Kidney capillary endothelial cell (primary cell): ENCODE results near the gene IGF2.
A peak's percentile ranks its signal among the peaks of the same experiment; 100 is the strongest.

Experiments
- DNase-seq: peaks from one replicate; pipeline ENCODE4 v3.0.0-alpha.2; 2018; ENCODE audit warnings: low spot score

Gene IGF2

DNA sequence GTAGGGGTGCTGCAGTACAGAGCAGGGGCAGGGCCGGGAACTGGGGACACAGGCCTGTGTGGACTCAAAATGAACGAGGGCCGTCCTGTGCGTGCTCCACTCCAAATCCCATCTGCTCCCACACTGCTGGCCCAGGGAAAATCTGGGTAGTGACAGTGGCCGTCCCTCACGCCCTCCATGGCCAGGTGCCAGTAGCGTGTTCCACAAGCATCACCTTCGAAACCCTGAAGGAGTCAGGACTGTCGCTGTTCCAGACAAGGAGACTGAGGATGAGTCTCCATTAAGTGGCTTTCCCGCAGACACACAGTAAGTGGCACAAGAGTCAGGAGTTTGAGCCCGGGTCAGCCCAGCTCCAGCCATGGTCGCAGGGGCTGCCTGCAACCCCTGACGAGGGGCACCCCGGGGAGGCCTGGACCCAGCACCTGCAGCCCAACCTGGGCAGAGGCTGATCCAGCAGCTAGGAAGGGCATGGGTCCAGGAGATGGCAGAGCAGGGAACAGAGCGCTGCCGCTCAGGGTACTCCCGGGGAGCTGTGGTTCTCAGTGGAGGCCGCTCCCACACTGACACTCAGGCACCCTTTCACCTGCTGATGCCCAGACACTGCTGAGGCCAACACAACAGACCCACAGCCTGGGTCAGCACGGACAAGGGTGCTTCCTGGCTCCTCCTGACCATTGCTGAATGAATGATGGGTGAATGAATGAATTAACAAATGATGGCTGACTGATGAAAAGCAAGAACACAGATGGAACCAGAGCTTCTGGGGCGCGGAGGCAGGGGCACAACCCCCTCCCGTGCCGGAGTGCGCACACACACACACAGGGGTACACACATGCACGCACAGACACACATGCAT is 35.3 kb downstream of the IGF2 start:
- DNase-seq = no peak

DNA sequence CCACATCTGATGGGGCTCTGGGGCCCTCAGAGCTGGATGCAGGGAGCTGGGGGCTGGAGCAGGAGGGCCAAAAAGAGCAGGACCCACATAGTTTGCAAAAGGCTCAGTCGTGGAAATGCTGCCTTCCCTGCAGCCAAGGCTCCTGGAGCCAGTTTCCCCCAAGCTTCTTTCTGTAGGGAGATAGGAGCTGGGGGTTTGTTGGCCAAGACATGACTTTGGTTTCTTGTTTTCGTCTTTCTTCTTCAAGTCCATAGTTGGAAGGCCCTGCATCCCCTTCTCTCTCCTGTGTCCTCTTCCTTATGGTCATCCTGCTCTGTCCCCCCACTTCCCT is 36.3 kb downstream of the IGF2 start:
- DNase-seq = no peak

DNA sequence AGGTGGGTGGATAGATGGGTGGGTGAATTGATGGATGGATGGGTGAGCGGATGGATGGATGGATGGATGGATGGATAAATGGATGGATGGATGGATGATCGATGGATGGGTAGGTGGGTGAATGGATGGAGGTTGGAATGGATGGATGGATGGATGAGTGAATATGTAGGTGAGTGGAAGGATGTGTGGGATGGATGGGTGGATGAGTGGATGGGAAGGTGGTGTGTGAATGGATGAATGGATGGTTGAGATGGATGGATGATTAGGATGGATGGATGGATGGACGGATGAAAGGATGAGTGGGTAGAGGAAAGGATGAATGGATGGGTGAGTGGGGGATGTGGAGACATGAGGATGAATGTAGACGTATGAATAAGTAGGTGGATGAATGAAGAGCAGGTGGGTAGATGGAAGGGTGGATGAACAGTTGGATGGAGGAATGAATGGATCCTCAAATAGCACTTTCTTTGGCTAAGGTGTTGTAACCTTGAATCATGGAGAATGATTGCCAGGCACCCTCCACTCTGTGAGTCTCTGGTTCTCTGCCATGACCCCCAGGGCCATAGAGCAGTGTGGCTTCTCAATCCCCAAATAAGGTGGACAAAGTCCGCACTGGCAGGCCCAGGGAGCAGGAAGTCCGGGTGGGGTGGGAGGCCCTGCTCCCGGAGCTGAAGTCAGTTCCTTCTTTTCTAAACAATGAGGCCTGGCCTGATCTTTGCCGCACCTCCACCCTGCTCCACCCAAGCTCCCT is 36.9 kb downstream of the IGF2 start:
- DNase-seq = no peak

DNA sequence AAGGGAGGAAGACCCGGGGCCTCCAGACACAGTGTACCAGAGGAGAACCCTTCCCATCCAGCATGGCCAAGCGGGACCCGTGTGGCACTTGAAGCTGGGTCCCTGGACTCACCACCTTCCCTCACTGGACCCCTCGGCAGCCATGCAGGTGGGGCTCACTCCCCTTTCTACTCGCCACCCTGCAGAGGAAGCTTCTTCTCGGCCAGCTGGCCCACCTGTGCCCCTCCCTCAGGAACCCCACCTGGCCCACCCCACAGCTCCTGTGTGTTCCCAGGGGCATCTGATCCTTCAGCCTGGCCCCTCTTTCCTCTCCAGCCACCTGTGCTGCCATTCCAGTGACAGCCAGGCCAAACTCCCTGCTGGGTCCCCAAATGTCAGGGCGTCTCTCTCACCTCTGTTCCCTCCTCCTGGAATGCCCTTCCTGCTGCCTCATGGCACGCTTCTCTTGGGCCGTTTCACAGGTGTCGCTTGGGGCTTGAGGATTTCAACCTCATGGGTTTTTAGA is 38.0 kb downstream of the IGF2 start:
- no peak for DNase-seq

DNA sequence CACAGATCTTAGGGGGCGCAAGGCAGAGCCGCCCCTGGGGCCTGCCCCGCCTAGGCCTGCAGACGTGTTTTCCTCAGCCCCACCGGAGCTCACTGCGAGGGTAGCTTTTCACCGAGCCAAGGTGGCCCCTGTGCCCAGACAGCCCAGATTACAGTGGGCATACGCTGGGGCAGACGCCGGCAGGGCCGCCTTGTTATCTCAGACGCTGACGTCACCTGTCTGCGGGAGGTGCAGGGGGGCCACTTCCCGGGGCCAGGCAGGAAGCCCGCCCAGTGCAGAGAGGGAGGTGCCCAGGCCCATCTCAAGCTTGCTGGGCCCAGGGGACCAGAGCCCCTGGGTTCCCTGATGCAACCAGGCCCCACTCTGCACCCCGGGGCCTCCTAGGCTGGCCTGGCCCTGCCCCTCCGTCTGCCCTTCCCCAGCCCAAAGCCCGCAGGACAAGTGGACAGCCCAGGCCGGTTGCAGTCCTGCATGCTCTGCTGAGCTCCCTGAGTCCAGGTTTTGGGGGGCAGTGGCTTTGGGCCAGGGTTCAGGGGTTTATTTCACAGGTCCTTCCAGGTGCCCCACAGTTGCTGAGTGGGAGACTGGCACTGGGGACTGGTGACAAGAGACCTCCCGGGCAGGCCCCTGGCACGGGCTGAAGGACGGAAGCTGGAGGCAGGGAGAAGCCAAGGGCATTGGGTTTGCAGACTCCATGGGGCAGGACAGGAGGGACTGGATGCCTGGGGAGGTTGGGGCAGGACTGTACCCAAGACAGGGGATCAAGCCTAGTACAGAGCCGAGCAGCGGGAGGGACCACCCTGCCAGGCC is 38.6 kb downstream of the IGF2 start:
- DNase-seq = no peak

DNA sequence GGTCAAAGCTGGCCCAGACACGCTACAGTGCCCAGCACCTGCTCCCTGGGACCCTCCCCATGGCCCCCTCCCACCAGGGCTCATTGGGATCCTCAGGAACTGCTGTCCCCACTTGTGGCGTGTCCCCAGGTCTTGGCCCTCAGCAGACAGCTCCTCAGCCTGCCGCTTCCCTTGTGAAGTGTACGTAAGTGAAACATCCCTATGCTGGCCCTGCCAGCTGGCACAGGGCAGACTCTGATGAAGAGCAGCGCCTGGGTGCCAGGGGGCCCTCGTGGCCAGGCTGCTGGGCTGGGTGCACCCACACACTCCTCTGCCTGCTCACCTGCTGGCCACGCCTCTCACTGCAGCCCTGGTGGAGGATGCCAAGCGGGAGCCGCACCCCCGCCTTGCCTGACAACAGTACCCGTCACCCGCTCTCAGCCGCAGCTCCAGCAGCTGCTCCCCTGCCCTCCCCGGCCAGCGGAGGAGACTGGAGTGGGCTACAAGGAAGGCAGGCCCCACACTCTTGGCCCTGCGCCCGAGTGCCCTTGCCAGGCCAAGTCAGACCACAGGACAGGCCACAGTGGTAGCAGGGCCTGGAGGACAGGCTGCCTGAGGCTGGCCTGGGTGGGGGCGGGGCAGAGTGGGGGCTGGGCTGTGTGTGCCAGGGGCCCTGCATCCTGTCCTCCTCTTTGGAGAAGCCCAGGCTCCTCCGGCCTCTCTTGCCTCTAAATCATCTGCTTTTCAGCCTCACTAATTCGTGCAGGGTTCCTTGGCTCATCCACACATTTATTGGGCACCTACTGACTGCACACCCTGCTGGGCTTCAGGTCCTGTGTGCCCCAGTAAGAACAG is 39.5 kb downstream of the IGF2 start:
- DNase-seq = no peak

DNA sequence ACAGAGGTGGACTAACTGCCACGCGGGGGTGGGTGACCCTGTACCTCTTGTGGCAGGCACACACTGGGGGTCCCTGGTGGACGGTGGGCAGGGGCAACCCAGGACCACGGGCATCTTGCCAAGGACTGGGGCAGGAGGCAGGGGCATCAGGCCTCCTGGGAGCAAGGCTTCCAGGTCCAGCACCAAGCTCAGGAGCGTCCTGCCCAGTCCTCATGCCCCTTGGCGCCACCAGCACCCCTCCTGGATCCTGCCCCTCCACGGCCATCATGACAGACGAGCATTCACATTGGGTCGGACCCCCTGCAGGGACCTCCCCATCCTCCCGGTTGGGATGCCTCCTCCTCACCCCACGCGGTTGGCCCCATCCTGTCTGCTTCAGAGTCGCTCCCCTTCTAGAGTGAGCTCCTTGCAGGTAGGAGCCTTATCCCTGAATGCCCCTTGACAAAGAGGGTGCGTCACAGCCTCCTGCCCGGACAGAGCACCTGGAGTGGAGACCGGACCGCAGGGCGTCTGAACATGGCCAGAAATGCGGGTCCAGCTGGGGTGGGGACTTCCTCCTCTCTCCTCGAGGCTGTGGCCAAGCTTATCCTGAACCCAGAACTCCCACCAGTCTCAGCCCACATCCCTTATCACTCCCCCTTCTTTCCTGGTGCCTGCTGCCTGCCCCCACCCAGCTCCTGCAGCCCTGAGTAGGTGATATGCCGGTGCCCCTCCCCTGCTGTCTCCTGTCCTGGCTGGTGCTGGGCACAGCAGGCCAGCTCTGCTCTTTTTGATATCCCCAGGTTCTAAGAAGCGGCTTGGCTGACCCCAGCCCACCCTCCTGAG is 40.3 kb downstream of the IGF2 start:
- DNase-seq = no peak

DNA sequence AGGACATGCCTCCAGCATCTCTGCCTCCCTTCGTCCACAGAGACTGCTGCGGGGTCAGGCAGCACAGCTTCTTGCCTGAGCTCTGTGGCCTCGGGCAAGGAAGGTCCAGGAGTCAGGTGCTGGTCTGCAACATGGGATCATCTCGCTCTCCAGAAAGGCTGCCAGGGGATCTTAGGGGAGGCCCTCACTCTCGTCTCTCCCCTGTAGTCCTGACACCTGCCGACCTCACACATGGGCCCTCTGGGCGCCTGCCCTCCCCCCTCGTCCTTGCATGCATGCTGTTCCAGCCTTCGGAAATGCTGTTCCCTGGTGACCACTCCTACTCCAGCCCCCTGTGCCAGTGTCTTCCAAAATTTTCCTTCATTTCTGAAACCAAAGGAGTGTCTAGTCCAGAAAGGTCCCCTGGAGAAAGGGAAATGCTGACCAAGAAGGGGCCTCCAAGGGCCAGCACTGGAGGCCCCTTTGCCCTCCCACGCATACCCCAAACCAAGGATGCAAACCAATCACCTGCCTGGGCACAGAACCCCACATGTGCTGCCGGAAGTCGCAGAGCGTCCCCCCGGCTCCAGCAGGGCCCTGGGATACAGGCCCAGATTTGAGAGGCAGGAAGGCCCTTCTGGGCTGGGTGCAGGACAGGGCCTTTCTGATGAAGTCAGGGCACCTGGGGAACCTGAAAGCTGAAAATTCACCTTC is 41.0 kb downstream of the IGF2 start:
- DNase-seq = no peak

DNA sequence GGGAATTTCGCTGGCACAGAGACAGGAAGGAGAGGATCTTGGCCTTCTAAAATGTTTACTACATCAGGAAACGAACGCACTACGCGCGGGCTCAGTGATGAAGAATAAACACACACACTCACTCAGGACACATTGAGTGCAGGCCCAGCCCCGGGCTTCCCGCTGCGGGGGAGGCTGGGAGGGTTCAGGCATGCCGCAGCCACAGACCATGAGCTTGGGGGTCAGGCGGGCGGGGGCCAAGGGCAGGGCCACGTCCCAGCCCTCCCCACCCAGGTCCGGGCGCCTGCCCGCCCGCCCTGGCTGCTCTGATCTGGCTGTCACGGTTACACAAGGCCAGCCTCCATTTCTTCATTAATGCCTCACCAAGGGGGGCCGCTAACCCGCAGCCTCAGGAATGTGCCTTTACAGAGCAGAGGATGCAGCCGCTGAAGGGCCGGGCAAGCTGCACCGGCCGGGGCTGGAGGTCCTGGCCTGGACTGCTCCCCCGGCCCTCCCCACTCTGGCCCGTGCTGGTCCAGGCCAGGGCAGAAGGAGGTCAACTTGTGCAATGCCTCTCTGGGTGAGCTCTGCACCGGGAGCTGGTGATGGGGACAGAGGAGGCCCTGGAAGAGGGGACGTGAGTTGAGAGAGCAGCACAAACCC is 41.7 kb downstream of the IGF2 start:
- DNase-seq = peak; percentile 34

DNA sequence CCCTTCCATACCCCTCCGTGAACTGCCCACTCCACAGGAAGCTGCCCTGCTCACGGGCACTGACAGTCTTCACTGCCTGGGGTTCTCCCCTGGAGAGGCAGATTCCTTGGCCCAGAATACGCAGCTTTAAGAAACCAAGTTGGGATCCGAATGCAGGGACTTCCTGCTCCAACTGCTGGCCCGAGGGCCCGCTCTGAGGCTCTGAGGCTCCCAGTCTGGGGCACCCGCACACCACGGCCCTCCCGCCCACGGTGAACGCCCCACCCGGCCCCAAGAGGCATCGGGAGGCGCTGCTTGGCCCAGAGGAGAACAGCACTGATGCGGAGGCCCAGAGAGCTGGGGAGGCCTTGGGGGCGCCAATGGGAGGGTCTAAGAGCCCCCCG is 42.3 kb downstream of the IGF2 start:
- no peak for DNase-seq

DNA sequence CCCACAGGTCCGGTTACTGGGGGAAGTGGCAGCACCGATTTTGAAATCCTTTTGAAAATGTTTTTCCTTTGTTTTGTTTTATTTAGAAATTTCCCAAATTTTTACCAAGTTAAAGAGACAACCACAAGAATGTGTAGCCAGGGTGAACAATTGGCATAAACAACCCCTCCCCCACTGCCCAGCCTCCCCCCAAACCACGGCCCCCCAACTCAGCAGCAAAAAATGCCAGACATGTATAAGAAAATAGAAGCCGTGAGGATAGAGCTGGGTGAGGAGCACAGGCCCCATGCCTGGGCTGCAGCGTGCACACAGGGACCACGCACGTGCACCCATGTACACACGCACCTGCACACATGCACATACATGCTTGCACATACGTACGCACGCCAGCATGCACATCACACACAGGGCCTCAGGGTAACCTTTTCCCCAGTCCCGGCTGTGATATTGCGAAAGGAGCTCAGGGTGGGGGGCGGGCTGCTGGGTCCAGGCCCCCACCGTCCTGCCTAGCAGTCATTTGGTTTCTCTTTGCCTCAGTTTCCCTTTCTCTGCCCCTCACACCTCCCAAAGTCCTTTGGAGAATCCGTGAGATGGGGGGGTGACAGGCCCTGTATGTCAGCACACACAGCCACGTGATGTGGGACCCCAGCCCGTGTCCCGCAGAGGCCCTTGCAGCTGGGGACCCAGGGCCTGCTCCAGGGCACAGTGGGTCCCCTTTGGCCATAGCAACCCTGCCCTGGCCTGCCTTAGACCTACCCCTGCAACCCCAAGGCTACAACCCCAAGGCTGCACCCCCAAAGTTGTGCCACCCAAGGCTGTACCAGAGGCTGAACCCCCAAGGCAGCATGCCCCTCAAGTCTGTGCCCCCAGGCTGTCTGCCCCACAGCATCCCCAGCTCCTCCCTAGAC is 42.9 kb downstream of the IGF2 start:
- DNase-seq = no peak

DNA sequence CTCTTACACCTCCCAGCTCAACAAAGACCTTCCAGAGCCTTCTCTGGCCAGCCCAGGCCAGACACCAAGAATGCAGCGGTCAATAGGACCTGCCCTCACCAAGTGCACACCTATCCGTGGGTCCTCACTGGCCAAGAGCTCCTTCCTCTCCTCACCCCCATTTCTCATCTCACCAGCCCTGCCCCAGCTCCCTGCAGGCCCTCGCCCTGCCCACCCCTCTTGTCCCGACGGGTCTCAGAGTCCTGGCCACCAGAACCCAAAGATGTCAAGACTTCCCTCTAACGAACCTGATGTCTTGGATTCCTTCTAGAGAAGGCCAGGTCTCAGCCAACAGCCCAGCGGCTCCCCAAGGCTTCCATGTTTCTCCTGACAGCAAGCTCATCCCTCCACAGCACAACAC is 43.6 kb downstream of the IGF2 start:
- no peak for DNase-seq

DNA sequence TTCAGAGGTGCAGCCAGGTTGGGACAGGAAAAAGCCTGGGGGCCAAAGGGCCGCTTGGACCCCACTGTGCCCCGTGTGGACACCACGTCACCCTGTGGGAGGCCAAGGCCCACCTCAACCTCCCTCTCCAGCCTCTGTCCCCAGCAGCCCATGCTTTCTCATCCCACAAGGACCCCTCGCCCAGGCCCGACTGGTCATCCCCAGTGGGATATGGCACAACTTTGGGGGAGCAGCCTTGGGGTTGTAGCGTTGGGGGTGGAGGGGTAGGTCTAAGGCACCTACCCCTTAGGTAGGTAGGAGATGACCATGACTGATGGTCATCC is 44.0 kb downstream of the IGF2 start:
- no peak for DNase-seq

DNA sequence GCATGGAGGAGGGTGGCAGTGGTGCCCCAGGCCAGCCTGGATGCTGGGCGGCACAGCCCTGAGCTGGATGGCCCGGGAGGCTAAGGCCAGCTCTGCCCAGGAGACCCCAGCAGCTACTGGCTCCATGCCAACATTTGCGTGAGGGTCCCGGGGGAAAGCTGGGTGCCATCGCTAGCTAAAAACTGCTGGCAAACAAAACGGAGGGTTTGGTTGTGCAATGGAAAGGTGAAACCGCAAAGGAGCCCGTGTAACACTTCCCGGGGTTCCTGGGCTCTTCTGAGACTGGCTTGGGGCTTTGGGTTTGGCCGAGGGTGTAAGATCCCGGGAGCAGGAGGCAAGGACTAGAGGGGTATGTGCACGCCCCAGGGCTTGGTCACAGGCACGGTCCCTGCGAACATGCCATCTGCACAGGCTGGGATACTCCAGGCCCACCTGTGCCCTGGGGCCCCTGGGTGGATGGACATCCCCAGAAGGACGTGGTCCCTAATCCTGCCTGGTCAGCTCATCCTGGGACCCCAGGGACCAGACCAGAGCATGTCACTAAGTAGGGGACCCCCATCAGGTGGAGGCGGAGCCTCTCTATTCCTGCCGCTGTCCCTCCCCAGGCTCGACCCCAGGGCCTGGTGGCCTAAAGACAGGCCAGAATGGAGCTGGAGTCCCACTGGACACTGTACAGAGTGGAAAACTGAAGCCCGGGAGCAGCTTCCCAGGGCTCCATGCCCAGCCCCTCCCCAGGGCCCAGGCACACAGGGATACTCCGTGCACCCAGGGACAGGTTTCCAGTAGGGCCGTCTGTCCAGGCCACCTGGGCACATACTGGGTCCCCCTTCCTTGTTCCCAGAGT is 44.6 kb downstream of the IGF2 start:
- no peak for DNase-seq

DNA sequence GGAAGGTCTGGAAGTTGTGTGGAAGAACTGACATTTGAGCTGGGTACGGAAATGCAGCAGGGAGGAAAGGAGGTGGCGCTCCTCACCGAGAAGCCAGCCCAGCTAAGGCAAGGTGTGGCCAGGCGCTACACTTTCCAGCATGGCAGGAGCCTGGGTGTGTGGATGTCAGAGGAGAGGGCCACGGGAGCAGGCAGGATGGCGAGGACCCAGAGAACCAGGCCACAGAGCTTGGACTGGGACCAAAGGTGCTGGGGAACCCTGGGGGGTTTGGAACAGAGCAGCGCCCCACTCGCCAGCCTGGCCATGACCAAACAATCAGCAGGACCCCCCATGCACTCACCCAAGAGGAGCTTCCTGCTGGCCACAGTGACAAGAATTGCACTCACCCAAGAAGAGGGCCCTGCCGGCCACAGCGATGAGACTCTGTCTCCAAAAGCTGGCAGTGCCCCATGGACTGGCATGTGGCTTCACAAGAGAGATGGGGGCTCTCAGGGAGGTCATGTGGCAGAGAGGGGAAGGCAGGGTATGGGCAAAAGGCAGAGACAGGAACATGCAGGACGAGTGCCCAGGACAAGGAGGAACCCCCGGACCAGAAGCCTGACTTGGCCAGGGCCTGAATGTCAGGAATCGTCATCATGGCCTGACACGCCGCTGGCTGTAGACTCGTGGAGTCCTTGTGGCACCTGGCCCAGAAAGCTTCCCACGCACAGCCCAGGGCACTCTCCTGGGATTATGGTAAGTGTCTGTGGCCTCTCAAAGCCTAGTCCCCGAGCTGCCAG is 45.4 kb downstream of the IGF2 start:
- DNase-seq = no peak

DNA sequence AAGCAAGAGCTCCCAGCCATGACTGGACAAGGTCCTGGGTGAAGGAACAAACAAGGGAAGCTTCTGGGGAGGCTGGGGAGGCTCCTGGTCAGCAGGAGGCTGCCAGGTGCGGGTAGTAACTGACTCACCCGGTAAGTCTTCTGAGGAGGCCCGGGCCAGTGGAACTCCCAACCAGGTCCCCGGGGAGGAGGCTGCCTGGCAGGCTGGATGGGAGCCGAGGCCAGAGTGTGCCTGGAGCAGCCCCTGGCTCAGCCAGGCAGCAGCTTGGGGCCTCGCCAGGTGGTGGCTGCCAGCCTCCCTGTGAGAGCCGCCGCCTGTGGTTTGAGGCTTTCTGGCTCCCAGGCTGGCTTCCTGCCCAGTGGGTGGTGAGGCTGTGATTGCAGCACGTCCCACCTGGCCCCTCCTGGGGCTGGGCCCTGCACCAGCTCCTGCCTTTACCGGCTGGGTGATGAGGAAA is 46.2 kb downstream of the IGF2 start:
- DNase-seq = no peak

DNA sequence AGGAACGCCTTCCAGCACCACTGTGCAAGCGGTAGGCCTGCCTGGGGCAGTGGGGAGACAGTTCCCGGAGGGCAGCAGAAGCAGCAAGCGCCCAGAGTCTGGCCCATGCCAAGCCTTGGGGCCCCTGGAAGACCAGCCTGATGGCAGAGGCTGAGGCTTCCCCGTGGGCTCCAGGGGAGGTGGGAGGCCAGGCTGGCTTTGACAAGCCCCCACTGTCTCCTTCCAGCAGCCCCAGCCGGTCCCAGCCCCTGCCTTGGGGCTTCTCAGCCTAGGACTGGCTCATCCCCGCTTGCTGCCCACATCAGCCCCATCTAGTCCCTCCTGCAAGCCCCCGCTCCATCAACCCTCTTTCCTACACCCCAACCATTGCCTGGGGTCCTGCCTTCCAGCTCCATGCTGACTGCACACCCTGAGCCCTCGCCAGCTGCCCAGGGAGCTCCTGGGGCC is 46.7 kb downstream of the IGF2 start:
- DNase-seq = no peak
